HCT116 (cell line): ENCODE results near the gene AMBP. TPM values are rescaled to one million over a fixed set of nuclear protein-coding genes. Genes with fewer than 3 reads are reported as not detected.

Experiments
- ATAC-seq: fragments of 200-7000 bp; cut with Tn5 transposase; 2 replicates; pipeline ENCODE4 v1.9.1; 2020; ENCODE audit warnings: mild to moderate bottlenecking, moderate library complexity
- BruUV-seq: library from RNA; stranded (reverse); fragments of 400-500 nt; replicated peaks from 2 replicates; lab custom pipeline; 2021; lab: Mats Ljungman, UMichigan
- CTCF ChIA-PET: fragments of 300-600 bp; sonication (Branson Sonifier 250); formaldehyde crosslinking; loops from one replicate; lab custom pipeline; 2021; ENCODE audit warnings: antibody characterized with exemption; lab: Charles Lee
- POLR2A ChIA-PET: fragments of 300-600, 350-600 bp; sonication (Branson Sonifier 250); formaldehyde crosslinking; loops from one replicate; lab custom pipeline; 2021; ENCODE audit warnings: antibody characterized with exemption; lab: Charles Lee
- RAD21 ChIA-PET, 2 experiments: fragments of 300-600 bp; sonication (Branson Sonifier 250); formaldehyde crosslinking; loops; one replicate each; lab custom pipeline; 2023; ENCODE audit warnings: low total read pairs in 2 of 2; ENCODE audit not compliant: uncharacterized antibody in 2 of 2, unreplicated experiment in 2 of 2, low non-redundant PET in 1 of 2; lab: Charles Lee
- DNase-seq: peaks from one replicate; pipeline ENCODE4 v3.0.0-alpha.2; 2010; ENCODE audit warnings: low read depth, low spot score
- H2AFZ ChIP-seq: fragments of 200-600 bp; shearing (Covaris generic), sonication (generic); 2 replicates; pipeline ENCODE4 v1.6.1; 2017; ENCODE audit warnings: low read depth, mixed run types, mixed read lengths, antibody characterized with exemption, low read length; ENCODE audit not compliant: poor library complexity, severe bottlenecking
- H3K27ac ChIP-seq: 2 replicates; pipeline ENCODE4 v1.5.1; 2012; ENCODE audit warnings: low read depth, low read length
- H3K27me3 ChIP-seq: fragments of 200-600 bp; sonication (generic); 2 replicates; pipeline ENCODE4 v1.6.1; 2016; ENCODE audit warnings: mixed run types, low read length, mixed read lengths; ENCODE audit not compliant: insufficient read depth
- H3K36me3 ChIP-seq, 2 experiments: fragments of 200-500 bp in 1 of 2; fragments of 200-600 bp in 1 of 2; sonication (Bioruptor generic) in 1 of 2; sonication (generic) in 1 of 2; 2 replicates each; pipeline versions ENCODE4 v1.5.1 to v1.6.1; 2014 to 2016; ENCODE audit warnings: low read length in 2 of 2, inconsistent platforms in 1 of 2, mixed read lengths in 1 of 2, mixed run types in 1 of 2; ENCODE audit not compliant: insufficient read depth in 2 of 2, control insufficient read depth in 1 of 2
- H3K4me1 ChIP-seq, 2 experiments: fragments of 200-600 bp in 1 of 2; sonication (generic) in 1 of 2; 2 replicates each; pipeline versions ENCODE4 v1.5.1 to v1.6.1; 2012 to 2017; ENCODE audit warnings: low read length in 2 of 2, inconsistent platforms in 1 of 2, mild to moderate bottlenecking in 1 of 2, mixed read lengths in 1 of 2, mixed run types in 1 of 2, moderate library complexity in 1 of 2; ENCODE audit not compliant: insufficient read depth in 2 of 2, control insufficient read depth in 1 of 2
- H3K4me2 ChIP-seq: fragments of 200-600 bp; sonication (generic); 2 replicates; pipeline ENCODE4 v1.6.1; 2017; ENCODE audit warnings: mixed run types, low read length, mixed read lengths
- H3K4me3 ChIP-seq, 2 experiments: fragments of 200-600 bp in 1 of 2; sonication (generic) in 1 of 2; replicated peaks in 1 of 2; 2 replicates each; pipeline ENCODE4 v1.5.1; 2011 to 2016; ENCODE audit warnings: low read length in 2 of 2, control low read depth in 1 of 2, low read depth in 1 of 2, mild to moderate bottlenecking in 1 of 2, mixed read lengths in 1 of 2, mixed run types in 1 of 2
- H3K79me2 ChIP-seq: fragments of 200-600 bp; sonication (generic); 2 replicates; pipeline ENCODE4 v1.6.1; 2017; ENCODE audit warnings: mild to moderate bottlenecking, mixed run types, low read length, moderate library complexity, mixed read lengths; ENCODE audit not compliant: insufficient read depth
- H3K9ac ChIP-seq: fragments of 200-600 bp; sonication (generic); 2 replicates; pipeline ENCODE4 v1.6.1; 2016; ENCODE audit warnings: low read length, mixed read lengths
- H3K9me2 ChIP-seq: fragments of 200-600 bp; sonication (generic), shearing (Covaris generic); 2 replicates; pipeline ENCODE4 v1.6.1; 2017; ENCODE audit warnings: mixed run types, mild to moderate bottlenecking, moderate library complexity; ENCODE audit not compliant: insufficient read depth
- H3K9me3 ChIP-seq, 2 experiments: fragments of 200-500 bp in 1 of 2; fragments of 200-600 bp in 1 of 2; sonication (Bioruptor generic) in 1 of 2; sonication (generic) in 1 of 2; 2 replicates each; pipeline ENCODE4 v1.6.1; 2014 to 2017; ENCODE audit warnings: low read length in 2 of 2, mixed read lengths in 2 of 2, inconsistent platforms in 1 of 2, low read depth in 1 of 2, mild to moderate bottlenecking in 1 of 2, mixed run types in 1 of 2, moderate library complexity in 1 of 2; ENCODE audit not compliant: control insufficient read depth in 1 of 2, insufficient read depth in 1 of 2
- H4K20me1 ChIP-seq: fragments of 200-600 bp; sonication (generic), shearing (Covaris generic); 2 replicates; pipeline ENCODE4 v1.6.1; 2017; ENCODE audit warnings: mixed run types, mild to moderate bottlenecking, moderate library complexity; ENCODE audit not compliant: insufficient read depth
- CBX3 ChIP-seq: IDR thresholded peaks from 2 replicates; pipeline ENCODE4 v1.6.1; 2012; ENCODE audit warnings: low read depth
- EGR1 ChIP-seq: IDR thresholded peaks from 2 replicates; pipeline ENCODE4 v1.6.1; 2012; ENCODE audit warnings: low read depth
- EZH2 ChIP-seq: fragments of 200-600 bp; sonication (generic); IDR thresholded peaks from 2 replicates; pipeline ENCODE4 v1.6.1; 2017; ENCODE audit warnings: antibody characterized with exemption, mixed run types
- EZH2phosphoT487 ChIP-seq: fragments of 200-600 bp; IDR thresholded peaks from 2 replicates; pipeline ENCODE4 v1.6.1; 2018; ENCODE audit warnings: antibody characterized with exemption, borderline replicate concordance
- FOSL1 ChIP-seq: IDR thresholded peaks from 2 replicates; pipeline ENCODE4 v1.6.1; 2012; ENCODE audit warnings: low read depth
- POLR2AphosphoS5 ChIP-seq: IDR thresholded peaks from 2 replicates; pipeline ENCODE4 v1.6.1; 2011; ENCODE audit warnings: mild to moderate bottlenecking, low read depth, low read length, moderate library complexity
- RAD21 ChIP-seq: IDR thresholded peaks from 2 replicates; pipeline ENCODE4 v1.6.1; 2012; ENCODE audit warnings: low read depth, mild to moderate bottlenecking
- ZFX ChIP-seq: fragments of 450-650 bp; IDR thresholded peaks from 2 replicates; pipeline ENCODE4 v1.6.1; 2017
- intact Hi-C: fragments of 100-400 bp; cut with micrococcal nuclease; formaldehyde crosslinking; loops from 2 replicates; pipeline ENCODE4 v1.10.0; 2022
- total RNA-seq: library from RNA; stranded (reverse); gene quantifications from one replicate; pipeline ENCODE4 v1.2.1, GENCODE V29; 2021; ENCODE audit not compliant: unreplicated experiment
- TF ChIP-seq, protein P1 (sequence below): IDR thresholded peaks from 2 replicates; pipeline ENCODE4 v1.6.1; 2011; ENCODE audit warnings: mild to moderate bottlenecking, low read length, moderate library complexity; ENCODE audit not compliant: insufficient replicate concordance; ENCODE audit errors: extremely low read depth
- TF ChIP-seq, protein P2 (sequence below): IDR thresholded peaks from 2 replicates; pipeline ENCODE4 v1.6.1; 2012
- TF ChIP-seq, protein P3 (sequence below), 3 experiments: fragments of 200-600 bp in 1 of 3; sonication (generic) in 1 of 3; IDR thresholded peaks in 2 of 3; conservative IDR thresholded peaks in 1 of 3; 2 replicates each; pipeline ENCODE4 v1.5.1; 2012 to 2017; ENCODE audit warnings: low read depth in 2 of 3, low read length in 2 of 3, antibody characterized with exemption in 1 of 3, borderline replicate concordance in 1 of 3, control low read depth in 1 of 3, mild to moderate bottlenecking in 1 of 3, mixed read lengths in 1 of 3, mixed run types in 1 of 3, moderate library complexity in 1 of 3; ENCODE audit not compliant: insufficient read depth in 1 of 3
- TF ChIP-seq, protein P4 (sequence below): IDR thresholded peaks from 2 replicates; pipeline ENCODE4 v1.6.1; 2012
- TF ChIP-seq, protein P5 (sequence below): IDR thresholded peaks from 2 replicates; pipeline ENCODE4 v1.6.1; 2012; ENCODE audit warnings: low read depth

Gene AMBP
- total RNA-seq, 1 experiment from 2014 or later: 1.9 TPM

DNA sequence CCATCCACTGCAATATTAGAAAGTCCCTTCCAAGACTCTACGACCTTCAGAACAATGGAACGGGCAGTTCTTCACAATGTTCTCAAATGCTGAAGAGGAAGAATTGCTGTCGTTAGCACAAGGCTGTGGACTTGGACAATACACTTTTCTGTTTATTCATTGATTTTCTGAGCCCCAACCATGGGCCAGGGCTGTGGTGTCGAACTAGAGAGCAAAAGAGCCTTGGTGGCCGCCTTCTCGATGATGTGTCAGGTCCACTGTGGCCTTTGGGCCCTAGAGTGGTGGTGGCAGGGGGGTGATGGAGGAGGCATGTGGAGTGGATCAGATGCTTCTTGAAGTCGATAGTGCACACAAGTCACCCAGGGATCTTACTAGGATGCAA, 39.5 kb upstream of the AMBP start:
- Histone ChIP-seq H3K4me2 (no peak overlapping the region), H3K36me3 (no peaks in the 10 kb centered on the region), H3K27me3 (peaks cover 20% of the 10 kb centered on the region; the same call in 1 of the 2 replicates), H3K9me2 (no peaks in the 10 kb centered on the region), H3K9me3 (no peaks in the 10 kb centered on the region), H3K27ac (no peak overlapping the region), H4K20me1 (no peaks in the 10 kb centered on the region), H3K4me3 (no peak overlapping the region), H3K9ac (no peak overlapping the region), H3K79me2 (no peaks in the 10 kb centered on the region), H3K4me1 (no peaks in the 10 kb centered on the region), H2AFZ (no peak overlapping the region)
- ChIA-PET CTCF (no interaction called here), RAD21 (no interaction called here), POLR2A (no interaction called here)
- intact Hi-C loops: no loop called here
- no peak for ATAC-seq
- TF ChIP-seq EZH2 (no peak), EGR1 (no peak), CBX3 (no peak), POLR2AphosphoS5 (no peak), FOSL1 (no peak)
- TF ChIP-seq, protein P1, sequence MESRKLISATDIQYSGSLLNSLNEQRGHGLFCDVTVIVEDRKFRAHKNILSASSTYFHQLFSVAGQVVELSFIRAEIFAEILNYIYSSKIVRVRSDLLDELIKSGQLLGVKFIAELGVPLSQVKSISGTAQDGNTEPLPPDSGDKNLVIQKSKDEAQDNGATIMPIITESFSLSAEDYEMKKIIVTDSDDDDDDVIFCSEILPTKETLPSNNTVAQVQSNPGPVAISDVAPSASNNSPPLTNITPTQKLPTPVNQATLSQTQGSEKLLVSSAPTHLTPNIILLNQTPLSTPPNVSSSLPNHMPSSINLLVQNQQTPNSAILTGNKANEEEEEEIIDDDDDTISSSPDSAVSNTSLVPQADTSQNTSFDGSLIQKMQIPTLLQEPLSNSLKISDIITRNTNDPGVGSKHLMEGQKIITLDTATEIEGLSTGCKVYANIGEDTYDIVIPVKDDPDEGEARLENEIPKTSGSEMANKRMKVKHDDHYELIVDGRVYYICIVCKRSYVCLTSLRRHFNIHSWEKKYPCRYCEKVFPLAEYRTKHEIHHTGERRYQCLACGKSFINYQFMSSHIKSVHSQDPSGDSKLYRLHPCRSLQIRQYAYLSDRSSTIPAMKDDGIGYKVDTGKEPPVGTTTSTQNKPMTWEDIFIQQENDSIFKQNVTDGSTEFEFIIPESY: no peak
- DNase-seq: no peak
- no TSS peak for BruUV-seq

DNA sequence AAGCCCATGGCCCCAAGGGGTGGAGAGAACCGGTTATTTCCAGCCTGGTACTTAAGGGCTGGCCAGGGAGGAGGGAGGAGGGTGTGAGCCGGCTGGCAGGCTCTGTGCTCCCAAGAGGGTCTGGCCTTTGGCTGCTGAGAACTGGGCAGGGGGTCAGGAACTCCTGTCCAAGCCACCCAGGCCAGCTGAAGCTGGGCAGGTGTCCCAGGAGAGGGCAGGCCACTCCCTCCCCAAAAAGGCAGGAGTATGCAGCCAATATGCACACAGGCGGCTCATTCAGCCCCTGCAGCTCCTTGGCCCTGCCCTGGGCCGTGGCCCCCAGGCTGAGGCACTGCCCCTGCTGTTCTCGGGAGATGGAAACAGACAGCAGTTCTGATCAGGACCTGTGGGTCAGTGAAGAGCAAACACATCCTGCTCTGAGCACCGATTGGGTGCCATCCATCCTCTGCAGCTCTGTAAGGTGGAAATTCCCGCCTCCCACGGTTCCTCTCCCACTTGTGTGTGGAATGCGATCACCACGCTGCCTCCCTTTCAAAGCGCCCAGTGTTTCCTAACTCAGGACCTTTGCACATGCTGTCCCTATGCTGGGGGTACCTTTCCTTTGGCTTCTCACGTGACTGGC, 38.1 kb upstream of the AMBP start:
- H3K27me3 ChIP-seq: peaks cover 23% of the 10 kb centered on the region; the same call in 1 of the 2 replicates
- ChIA-PET POLR2A (no interaction called here), RAD21 (no interaction called here), CTCF (no interaction called here)
- H3K9ac ChIP-seq: no peak overlapping the region
- no peaks in the 10 kb centered on the region for H3K79me2 ChIP-seq
- no peak overlapping the region for H3K27ac ChIP-seq
- ATAC-seq: no peak
- H3K4me3 ChIP-seq: no peak overlapping the region
- no peaks in the 10 kb centered on the region for H3K36me3 ChIP-seq
- H2AFZ ChIP-seq: no peak overlapping the region
- intact Hi-C loops: no loop called here
- no TSS peak for BruUV-seq
- no peaks in the 10 kb centered on the region for H3K9me3 ChIP-seq
- no peak overlapping the region for H3K4me2 ChIP-seq
- H3K9me2 ChIP-seq: no peaks in the 10 kb centered on the region
- H4K20me1 ChIP-seq: no peaks in the 10 kb centered on the region
- H3K4me1 ChIP-seq: no peaks in the 10 kb centered on the region
- DNase-seq: no peak
- no peak for TF ChIP-seq EZH2
- TF ChIP-seq, protein P2, sequence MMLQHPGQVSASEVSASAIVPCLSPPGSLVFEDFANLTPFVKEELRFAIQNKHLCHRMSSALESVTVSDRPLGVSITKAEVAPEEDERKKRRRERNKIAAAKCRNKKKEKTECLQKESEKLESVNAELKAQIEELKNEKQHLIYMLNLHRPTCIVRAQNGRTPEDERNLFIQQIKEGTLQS: no peak
- TF ChIP-seq ZFX: no peak
- no peak for TF ChIP-seq RAD21
- TF ChIP-seq, protein P3, sequence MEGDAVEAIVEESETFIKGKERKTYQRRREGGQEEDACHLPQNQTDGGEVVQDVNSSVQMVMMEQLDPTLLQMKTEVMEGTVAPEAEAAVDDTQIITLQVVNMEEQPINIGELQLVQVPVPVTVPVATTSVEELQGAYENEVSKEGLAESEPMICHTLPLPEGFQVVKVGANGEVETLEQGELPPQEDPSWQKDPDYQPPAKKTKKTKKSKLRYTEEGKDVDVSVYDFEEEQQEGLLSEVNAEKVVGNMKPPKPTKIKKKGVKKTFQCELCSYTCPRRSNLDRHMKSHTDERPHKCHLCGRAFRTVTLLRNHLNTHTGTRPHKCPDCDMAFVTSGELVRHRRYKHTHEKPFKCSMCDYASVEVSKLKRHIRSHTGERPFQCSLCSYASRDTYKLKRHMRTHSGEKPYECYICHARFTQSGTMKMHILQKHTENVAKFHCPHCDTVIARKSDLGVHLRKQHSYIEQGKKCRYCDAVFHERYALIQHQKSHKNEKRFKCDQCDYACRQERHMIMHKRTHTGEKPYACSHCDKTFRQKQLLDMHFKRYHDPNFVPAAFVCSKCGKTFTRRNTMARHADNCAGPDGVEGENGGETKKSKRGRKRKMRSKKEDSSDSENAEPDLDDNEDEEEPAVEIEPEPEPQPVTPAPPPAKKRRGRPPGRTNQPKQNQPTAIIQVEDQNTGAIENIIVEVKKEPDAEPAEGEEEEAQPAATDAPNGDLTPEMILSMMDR (IDR thresholded peaks at IDR 0.05 in 2 of 3, conservative IDR thresholded peaks at IDR 0.05 in 1 of 3; ENCODE audit: borderline replicate concordance in 1 of 3, insufficient read depth in 1 of 3, low read depth in 2 of 3, low read length in 2 of 3): no peak
- TF ChIP-seq, protein P4, sequence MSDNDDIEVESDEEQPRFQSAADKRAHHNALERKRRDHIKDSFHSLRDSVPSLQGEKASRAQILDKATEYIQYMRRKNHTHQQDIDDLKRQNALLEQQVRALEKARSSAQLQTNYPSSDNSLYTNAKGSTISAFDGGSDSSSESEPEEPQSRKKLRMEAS: no peak
- TF ChIP-seq, protein P5, sequence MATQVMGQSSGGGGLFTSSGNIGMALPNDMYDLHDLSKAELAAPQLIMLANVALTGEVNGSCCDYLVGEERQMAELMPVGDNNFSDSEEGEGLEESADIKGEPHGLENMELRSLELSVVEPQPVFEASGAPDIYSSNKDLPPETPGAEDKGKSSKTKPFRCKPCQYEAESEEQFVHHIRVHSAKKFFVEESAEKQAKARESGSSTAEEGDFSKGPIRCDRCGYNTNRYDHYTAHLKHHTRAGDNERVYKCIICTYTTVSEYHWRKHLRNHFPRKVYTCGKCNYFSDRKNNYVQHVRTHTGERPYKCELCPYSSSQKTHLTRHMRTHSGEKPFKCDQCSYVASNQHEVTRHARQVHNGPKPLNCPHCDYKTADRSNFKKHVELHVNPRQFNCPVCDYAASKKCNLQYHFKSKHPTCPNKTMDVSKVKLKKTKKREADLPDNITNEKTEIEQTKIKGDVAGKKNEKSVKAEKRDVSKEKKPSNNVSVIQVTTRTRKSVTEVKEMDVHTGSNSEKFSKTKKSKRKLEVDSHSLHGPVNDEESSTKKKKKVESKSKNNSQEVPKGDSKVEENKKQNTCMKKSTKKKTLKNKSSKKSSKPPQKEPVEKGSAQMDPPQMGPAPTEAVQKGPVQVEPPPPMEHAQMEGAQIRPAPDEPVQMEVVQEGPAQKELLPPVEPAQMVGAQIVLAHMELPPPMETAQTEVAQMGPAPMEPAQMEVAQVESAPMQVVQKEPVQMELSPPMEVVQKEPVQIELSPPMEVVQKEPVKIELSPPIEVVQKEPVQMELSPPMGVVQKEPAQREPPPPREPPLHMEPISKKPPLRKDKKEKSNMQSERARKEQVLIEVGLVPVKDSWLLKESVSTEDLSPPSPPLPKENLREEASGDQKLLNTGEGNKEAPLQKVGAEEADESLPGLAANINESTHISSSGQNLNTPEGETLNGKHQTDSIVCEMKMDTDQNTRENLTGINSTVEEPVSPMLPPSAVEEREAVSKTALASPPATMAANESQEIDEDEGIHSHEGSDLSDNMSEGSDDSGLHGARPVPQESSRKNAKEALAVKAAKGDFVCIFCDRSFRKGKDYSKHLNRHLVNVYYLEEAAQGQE: no peak
- TF ChIP-seq EZH2phosphoT487: no peak
